Endodermal cell (in vitro differentiated cells): ENCODE data around the gene CEMIP2. TPM values are rescaled to one million over a fixed set of nuclear protein-coding genes. Genes with fewer than 3 reads are reported as not detected.

Experiments used
- DNase-seq: peaks from one replicate; pipeline ENCODE4 v3.0.0-alpha.2; 2017
- H3K27ac ChIP-seq: 2 replicates; pipeline ENCODE4 v1.5.1; 2013; ENCODE audit warnings: mild to moderate bottlenecking, low read depth, low read length, moderate library complexity
- H3K27me3 ChIP-seq: 2 replicates; pipeline ENCODE4 v1.6.1; 2013; ENCODE audit warnings: mild to moderate bottlenecking, low read length, moderate library complexity; ENCODE audit not compliant: insufficient read depth, control insufficient read depth, poor library complexity, severe bottlenecking
- H3K36me3 ChIP-seq: 2 replicates; pipeline ENCODE4 v1.7.0; 2013; ENCODE audit warnings: mild to moderate bottlenecking, low read length, moderate library complexity; ENCODE audit not compliant: control insufficient read depth, insufficient read depth
- H3K4me1 ChIP-seq: one replicate; pipeline ENCODE4 v1.7.0; 2013; ENCODE audit warnings: low read length; ENCODE audit not compliant: control insufficient read depth, insufficient read depth
- H3K4me3 ChIP-seq: 2 replicates; pipeline ENCODE4 v1.5.1; 2013; ENCODE audit warnings: mild to moderate bottlenecking, low read length, moderate library complexity
- H3K9ac ChIP-seq: 2 replicates; pipeline ENCODE4 v1.6.1; 2013; ENCODE audit warnings: mild to moderate bottlenecking, low read length, moderate library complexity; ENCODE audit not compliant: poor library complexity, severe bottlenecking; ENCODE audit errors: extremely low read depth
- H3K9me3 ChIP-seq: 2 replicates; pipeline ENCODE4 v1.6.1; 2013; ENCODE audit warnings: mild to moderate bottlenecking, low read length, moderate library complexity; ENCODE audit not compliant: control insufficient read depth
- H3K27ac Mint-ChIP-seq: 2 replicates; pipeline ENCODE4 v1.8.0; 2020; ENCODE audit warnings: mixed read lengths
- H3K27me3 Mint-ChIP-seq: 2 replicates; pipeline ENCODE4 v1.8.0; 2021; ENCODE audit warnings: mild to moderate bottlenecking, mixed read lengths; ENCODE audit not compliant: insufficient read depth
- H3K36me3 Mint-ChIP-seq: 2 replicates; pipeline ENCODE4 v1.8.0; 2020; ENCODE audit warnings: low read depth, mixed read lengths
- H3K4me1 Mint-ChIP-seq: 2 replicates; pipeline ENCODE4 v1.8.0; 2020; ENCODE audit warnings: mixed read lengths
- H3K4me3 Mint-ChIP-seq: 2 replicates; pipeline ENCODE4 v1.8.0; 2020; ENCODE audit warnings: mild to moderate bottlenecking, moderate library complexity, mixed read lengths
- H3K9me3 Mint-ChIP-seq: 2 replicates; pipeline ENCODE4 v1.8.0; 2020; ENCODE audit warnings: mild to moderate bottlenecking, mixed read lengths
- WGBS, 2 experiments: methylation state at CpG; one replicate each; pipeline versions ENCODE4 v1.1.5 to v1.1.7; 2013; ENCODE audit warnings: missing lambda C conversion rate in 2 of 2, mixed read lengths in 1 of 2; ENCODE audit not compliant: insufficient coverage in 1 of 2, insufficient read length in 1 of 2; 5-methylcytosine and 5-hydroxymethylcytosine counted together
- total RNA-seq, 2 donors: library from RNA; stranded (reverse); fragmentation: NEBNext Ultra II Directional in 1 of 2; extraction: Animal tissue kit (Norgen Biotek cat#: 25700) in 1 of 2; gene quantifications; 2 replicates in 1 of 2; 3 replicates in 1 of 2; pipeline ENCODE4 v1.2.1, GENCODE V29; 2021
- TF ChIP-seq, protein P1 (sequence below): fragments of 200-600 bp; sonication (generic); conservative IDR thresholded peaks from 2 replicates; pipeline ENCODE4 v1.5.0; 2021; ENCODE audit warnings: antibody characterized with exemption, mild to moderate bottlenecking

The CEMIP2 gene
- total RNA-seq, 2 donors from 2014 or later: 57.9 to 70.1 TPM

DNA sequence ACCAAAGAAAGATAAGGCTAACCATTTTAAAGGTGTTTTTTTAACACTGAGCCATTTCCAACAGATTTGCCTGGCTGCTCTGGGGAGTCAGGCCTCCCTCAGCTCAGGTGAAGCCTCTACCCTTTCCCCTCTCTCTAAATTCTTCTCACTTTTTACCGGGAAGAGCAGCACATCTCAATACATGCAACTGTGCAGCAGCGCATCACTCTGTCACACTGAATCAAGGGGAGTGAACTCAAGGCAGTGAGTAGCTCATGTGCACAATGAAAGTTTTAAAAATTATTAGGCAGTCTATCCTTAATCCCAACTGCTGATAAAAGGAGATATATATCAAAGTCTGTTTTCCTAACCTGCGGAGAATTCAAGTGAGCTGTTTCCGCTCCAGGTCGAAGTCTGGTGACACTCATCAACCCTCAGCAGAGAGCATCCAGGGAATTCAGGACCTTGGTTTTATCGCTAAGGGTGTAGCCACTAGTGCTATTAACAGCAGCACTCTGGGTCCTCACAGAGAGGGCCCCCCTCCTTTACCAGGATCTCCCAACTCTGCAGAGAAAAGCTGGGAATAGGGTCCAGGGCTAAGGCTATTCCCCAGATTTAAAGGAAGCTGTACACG, 1.0 kb downstream of the CEMIP2 start:
- WGBS, 2 experiments: 5 to 20% methylated on average over 4 to 7 of the region's 7 CpGs
- TF ChIP-seq, protein P1, sequence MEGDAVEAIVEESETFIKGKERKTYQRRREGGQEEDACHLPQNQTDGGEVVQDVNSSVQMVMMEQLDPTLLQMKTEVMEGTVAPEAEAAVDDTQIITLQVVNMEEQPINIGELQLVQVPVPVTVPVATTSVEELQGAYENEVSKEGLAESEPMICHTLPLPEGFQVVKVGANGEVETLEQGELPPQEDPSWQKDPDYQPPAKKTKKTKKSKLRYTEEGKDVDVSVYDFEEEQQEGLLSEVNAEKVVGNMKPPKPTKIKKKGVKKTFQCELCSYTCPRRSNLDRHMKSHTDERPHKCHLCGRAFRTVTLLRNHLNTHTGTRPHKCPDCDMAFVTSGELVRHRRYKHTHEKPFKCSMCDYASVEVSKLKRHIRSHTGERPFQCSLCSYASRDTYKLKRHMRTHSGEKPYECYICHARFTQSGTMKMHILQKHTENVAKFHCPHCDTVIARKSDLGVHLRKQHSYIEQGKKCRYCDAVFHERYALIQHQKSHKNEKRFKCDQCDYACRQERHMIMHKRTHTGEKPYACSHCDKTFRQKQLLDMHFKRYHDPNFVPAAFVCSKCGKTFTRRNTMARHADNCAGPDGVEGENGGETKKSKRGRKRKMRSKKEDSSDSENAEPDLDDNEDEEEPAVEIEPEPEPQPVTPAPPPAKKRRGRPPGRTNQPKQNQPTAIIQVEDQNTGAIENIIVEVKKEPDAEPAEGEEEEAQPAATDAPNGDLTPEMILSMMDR: no peak
- Histone ChIP-seq H3K9ac (peak overlapping the region; percentile 93), H3K27me3 (peaks cover 4% of the 10 kb centered on the region), H3K4me1 (peaks cover 23% of the 10 kb centered on the region), H3K4me3 (peak overlapping the region; percentile 97), H3K9me3 (no peaks in the 10 kb centered on the region), H3K27ac (peak overlapping the region; percentile 95), H3K36me3 (no peaks in the 10 kb centered on the region)
- peak overlapping the region; percentile 98 for H3K27ac Mint-ChIP-seq
- no peaks in the 10 kb centered on the region for H3K9me3 Mint-ChIP-seq
- peak overlapping the region; percentile 91 for H3K4me3 Mint-ChIP-seq
- H3K27me3 Mint-ChIP-seq: peaks cover 11% of the 10 kb centered on the region
- no peak for DNase-seq
- no peaks in the 10 kb centered on the region for H3K36me3 Mint-ChIP-seq
- peaks cover 39% of the 10 kb centered on the region for H3K4me1 Mint-ChIP-seq

DNA sequence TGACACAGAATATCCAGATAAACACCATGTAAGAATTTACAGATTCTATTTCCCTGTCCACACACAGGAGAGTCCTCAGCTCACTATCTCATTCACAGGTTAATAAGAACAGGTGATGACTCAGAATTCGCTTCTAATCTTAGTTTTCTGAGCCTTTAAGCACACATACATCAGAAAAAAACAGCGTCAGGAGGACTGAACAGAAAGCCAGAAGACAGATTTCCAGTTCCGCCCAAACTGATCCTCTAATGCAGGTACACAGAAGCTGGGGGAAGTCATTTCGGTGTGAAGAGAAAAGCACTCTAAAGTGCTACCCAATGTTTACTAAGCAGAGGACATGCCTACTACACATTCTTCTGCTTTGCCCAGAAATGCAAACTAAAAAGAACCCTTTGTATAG, 1.6 kb downstream of the CEMIP2 start:
- H3K4me1 ChIP-seq: peaks cover 23% of the 10 kb centered on the region
- peak overlapping the region; percentile 93 for H3K9ac ChIP-seq
- no peaks in the 10 kb centered on the region for H3K9me3 ChIP-seq
- H3K27me3 ChIP-seq: peaks cover 4% of the 10 kb centered on the region
- Mint-ChIP-seq H3K4me1 (peaks cover 40% of the 10 kb centered on the region), H3K27ac (peak overlapping the region; percentile 98), H3K27me3 (peaks cover 11% of the 10 kb centered on the region), H3K4me3 (peak overlapping the region; percentile 91), H3K36me3 (no peaks in the 10 kb centered on the region), H3K9me3 (no peaks in the 10 kb centered on the region)
- no peaks in the 10 kb centered on the region for H3K36me3 ChIP-seq
- 45% methylated on average over 4 of the region's 4 CpGs; no CpG with 5 or more reads in 1 of the 2 experiments for WGBS, 2 experiments
- no peak for DNase-seq
- H3K4me3 ChIP-seq: peak overlapping the region; percentile 97
- TF ChIP-seq, protein P1: no peak
- H3K27ac ChIP-seq: peak overlapping the region; percentile 15

DNA sequence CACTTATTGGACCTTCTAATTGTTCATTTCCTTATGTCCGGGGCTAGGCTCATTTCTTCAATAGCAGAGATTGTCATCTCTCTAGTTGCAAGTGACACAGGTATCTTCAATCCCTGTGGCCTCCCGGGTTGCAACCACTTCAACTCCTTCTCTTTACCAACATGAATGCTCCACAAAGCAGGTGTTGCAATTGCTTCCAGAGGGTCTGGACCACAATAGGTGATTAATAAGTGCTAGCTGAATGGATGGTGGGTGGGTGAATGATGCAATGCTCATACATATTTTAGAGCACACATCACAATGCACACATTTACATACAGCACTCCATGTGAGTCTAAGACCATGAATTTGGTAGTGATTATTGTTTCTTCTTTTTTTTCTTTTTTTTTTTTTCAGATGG, 2.6 kb downstream of the CEMIP2 start:
- 67 to 80% methylated on average over 1 to 2 of the region's 2 CpGs for WGBS, 2 experiments
- peak overlapping the region; percentile 31 for H3K4me3 ChIP-seq
- H3K36me3 Mint-ChIP-seq: no peaks in the 10 kb centered on the region

More for the DNA sequence above, 2.6 kb downstream of the CEMIP2 start:
- Mint-ChIP-seq H3K9me3 (no peaks in the 10 kb centered on the region), H3K27me3 (peaks cover 11% of the 10 kb centered on the region), H3K27ac (no peak overlapping the region), H3K4me1 (peaks cover 49% of the 10 kb centered on the region), H3K4me3 (peak overlapping the region; percentile 3)
- no peaks in the 10 kb centered on the region for H3K9me3 ChIP-seq
- no peak for DNase-seq
- peaks cover 30% of the 10 kb centered on the region for H3K4me1 ChIP-seq
- H3K27me3 ChIP-seq: peaks cover 4% of the 10 kb centered on the region
- TF ChIP-seq, protein P1: no peak
- H3K27ac ChIP-seq: peak overlapping the region; percentile 82
- H3K9ac ChIP-seq: no peak overlapping the region
- H3K36me3 ChIP-seq: no peaks in the 10 kb centered on the region
